ENCODE measurements around the gene ATXN1.

ATXN1 gene

GRCh38 chr6:16316741-16317251 is 444.5 kb downstream of the ATXN1 start:
- DNase-seq (ENCODE audit: low read depth, low spot score) = no peak

GRCh38 chr6:16314296-16314695 is 447.0 kb downstream of the ATXN1 start:
- DNase-seq (ENCODE audit: low read depth, low spot score) = no peak

- no peak for DNase-seq (ENCODE audit: low read depth, low spot score)
Observed at GRCh38 chr6:16313732-16314131, 447.5 kb downstream of the ATXN1 start.

GRCh38 chr6:16311763-16312162 is 449.5 kb downstream of the ATXN1 start:
- no peak for DNase-seq (ENCODE audit: low read depth, low spot score)

- DNase-seq (ENCODE audit: low read depth, low spot score) = no peak
Observed at GRCh38 chr6:16306334-16306733, 454.9 kb downstream of the ATXN1 start.

- no peak for DNase-seq (ENCODE audit: low read depth, low spot score)
Observed at GRCh38 chr6:16305788-16306187, 455.5 kb downstream of the ATXN1 start.

GRCh38 chr6:16305246-16305725 is 456.0 kb downstream of the ATXN1 start:
- no peak for DNase-seq (ENCODE audit: low read depth, low spot score)

GRCh38 chr6:16302721-16303552 is 458.3 kb downstream of the ATXN1 start:
- no peak for DNase-seq (ENCODE audit: low read depth, low spot score)

- no peak for DNase-seq (ENCODE audit: low read depth, low spot score)
Observed at GRCh38 chr6:16301511-16301910, 459.7 kb downstream of the ATXN1 start.

- DNase-seq (ENCODE audit: low read depth, low spot score) = no peak
Observed at GRCh38 chr6:16299861-16300260, 461.4 kb downstream of the ATXN1 start.

- no peak for DNase-seq (ENCODE audit: low read depth, low spot score)
Observed at GRCh38 chr6:16296061-16296670, 465.1 kb downstream of the ATXN1 start.

GRCh38 chr6:16295471-16295870 is 465.8 kb downstream of the ATXN1 start:
- no peak for DNase-seq (ENCODE audit: low read depth, low spot score)

- no peak for DNase-seq (ENCODE audit: low read depth, low spot score)
Observed at GRCh38 chr6:16295060-16295459, 466.2 kb downstream of the ATXN1 start.

- no peak for DNase-seq (ENCODE audit: low read depth, low spot score)
Observed at GRCh38 chr6:16294371-16294770, 466.9 kb downstream of the ATXN1 start.

- DNase-seq (ENCODE audit: low read depth, low spot score) = no peak
Observed at GRCh38 chr6:16292942-16293341, 468.3 kb downstream of the ATXN1 start.

GRCh38 chr6:16292432-16292831 is 468.8 kb downstream of the ATXN1 start:
- DNase-seq (ENCODE audit: low read depth, low spot score) = no peak

- DNase-seq (ENCODE audit: low read depth, low spot score) = no peak
Observed at GRCh38 chr6:16291739-16292138, 469.5 kb downstream of the ATXN1 start.

- DNase-seq (ENCODE audit: low read depth, low spot score) = no peak
Observed at GRCh38 chr6:16288163-16288562, 473.1 kb downstream of the ATXN1 start.

GRCh38 chr6:16286151-16286522 is 475.1 kb downstream of the ATXN1 start:
- DNase-seq (ENCODE audit: low read depth, low spot score) = peak; percentile 54

- no peak for DNase-seq (ENCODE audit: low read depth, low spot score)
Observed at GRCh38 chr6:16285467-16286150, 475.7 kb downstream of the ATXN1 start.

- no peak for DNase-seq (ENCODE audit: low read depth, low spot score)
Observed at GRCh38 chr6:16284472-16284871, 476.8 kb downstream of the ATXN1 start.

- no peak for DNase-seq (ENCODE audit: low read depth, low spot score)
Observed at GRCh38 chr6:16282370-16282769, 478.9 kb downstream of the ATXN1 start.

Measured in iPS DF 19.7 (cell line).